HG02623 (cell line): Measurements from ENCODE around the gene BAHCC1.
"Not testable (repeated sequence)": the region's sequence is repeated elsewhere in the genome, so short reads cannot be mapped to it uniquely, and the experiment has no call there.

ENCODE experiments used
- ATAC-seq: cut with Tn5 transposase; IDR thresholded peaks from one replicate; pipeline ENCODE4 v1.9.1; 2021; ENCODE audit warnings: moderate library complexity; ENCODE audit not compliant: unreplicated experiment

The BAHCC1 gene

GRCh38 chr17:81394921-81395599, at the start of gene BAHCC1:
BAHCC1 (plus strand) TSS chr17:81395457; CDS start chr17:81399740, 4,283 bp downstream.
- ATAC-seq: no peak

DNA sequence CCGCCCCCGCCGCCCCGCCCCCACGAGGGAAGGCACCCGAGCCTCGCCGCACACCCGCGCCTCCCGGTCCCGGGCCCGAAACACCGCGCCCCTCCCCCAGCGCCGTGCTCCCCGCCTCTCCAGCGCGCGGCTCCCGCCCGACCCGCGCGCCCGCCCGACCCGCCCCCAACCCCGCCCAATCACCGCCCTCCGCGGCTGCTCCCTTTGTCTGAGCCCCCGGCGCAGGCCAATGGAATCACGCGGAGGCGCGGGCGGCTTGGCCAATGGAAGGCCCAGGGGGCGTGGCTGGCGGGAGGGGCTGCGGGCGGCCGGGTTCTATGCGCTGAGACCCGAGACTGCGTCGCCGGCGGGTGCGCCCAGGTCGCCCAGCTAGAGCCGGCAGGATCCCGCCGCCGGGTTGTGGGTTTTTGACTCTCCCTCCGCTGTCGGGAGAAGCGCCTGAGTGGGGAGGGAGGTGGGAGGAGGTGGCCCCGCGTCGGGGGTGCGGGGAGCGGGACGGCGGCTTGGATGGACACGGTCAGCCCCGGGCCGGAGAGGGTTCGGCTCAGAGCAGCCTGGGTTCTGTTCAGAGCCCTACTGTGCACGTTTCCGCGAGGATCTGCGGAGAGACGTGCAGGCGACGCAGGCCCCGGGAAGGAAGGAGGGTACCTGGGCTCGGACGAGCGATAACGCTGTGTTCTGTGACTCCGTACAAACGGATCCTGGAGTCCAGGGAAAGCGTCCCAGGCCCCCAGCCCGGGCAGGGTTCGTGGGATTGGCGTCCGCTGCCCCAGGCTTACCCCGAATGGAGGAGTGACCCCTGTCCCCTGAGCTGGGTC, 49.0 kb upstream of the BAHCC1 start:
- ATAC-seq: peak; percentile 49

- ATAC-seq: no peak
Observed at GRCh38 chr17:81346908-81347349, 48.3 kb upstream of the BAHCC1 start.

DNA sequence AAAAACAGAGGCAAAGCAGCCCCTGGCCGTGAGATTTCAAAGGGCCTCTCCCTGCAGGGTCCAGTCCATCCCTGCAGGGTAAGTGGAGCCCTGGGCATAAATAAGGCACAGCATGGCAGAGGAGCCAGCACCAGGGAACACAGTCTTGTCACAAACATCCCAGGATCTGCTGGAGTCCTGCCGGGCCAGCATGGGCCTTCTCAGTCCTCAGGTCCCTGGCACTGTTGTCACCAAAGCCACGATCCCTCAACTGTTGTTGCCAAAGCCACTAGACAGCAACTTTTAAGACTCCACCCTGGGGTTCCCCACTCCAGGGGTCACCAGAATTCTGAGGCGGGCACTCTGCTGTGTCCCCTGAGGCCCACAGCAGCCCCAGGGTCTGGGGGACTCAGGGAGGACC, 47.8 kb upstream of the BAHCC1 start:
- ATAC-seq: no peak

GRCh38 chr17:81348097-81349055, 46.9 kb upstream of the BAHCC1 start:
- ATAC-seq: no peak

DNA sequence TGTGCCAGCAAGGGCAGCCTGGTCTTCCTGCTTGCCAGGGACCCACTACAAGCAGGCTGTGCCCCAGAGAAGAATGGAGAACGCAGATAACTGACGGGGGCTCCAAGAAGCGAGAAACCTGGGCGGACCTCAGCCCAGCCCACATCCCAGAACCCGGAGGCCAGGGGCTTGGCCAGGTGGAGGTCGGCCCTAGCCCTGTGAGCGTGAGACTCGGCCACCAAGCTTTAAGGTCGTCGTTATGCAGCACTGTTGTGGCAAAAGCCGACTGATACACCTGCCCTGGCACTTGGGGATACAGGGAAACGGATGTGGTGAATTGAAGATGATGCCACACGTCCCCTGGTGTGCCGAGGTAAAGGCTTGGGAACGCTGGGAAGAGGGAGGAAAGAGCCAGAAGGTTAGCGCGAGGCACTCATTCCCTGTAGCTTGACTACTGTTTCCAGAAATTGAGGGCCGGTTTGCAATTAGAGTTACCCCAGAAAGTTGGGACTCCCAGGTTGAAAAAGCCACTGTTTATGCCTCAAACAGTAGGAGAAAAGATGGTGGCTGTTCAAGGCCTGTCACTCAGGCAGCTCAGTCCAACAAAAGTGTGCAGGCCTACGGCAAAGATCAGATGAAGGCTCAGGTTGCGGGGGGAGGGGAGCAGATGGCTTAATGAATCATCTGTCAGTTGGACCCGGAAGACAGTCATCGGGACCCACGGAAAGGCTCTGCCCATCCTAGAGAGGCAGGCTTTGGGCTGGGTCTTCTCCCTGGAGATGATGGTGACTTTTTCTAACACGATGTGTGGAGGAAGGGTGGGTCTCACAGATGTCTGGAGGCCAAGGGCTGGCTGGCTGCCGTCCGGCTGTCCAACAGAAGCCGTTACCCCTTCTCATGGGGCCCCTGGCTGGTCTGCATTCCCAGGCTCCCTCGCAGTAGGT, 45.6 kb upstream of the BAHCC1 start:
- no peak for ATAC-seq

- no peak for ATAC-seq
Observed at GRCh38 chr17:81350320-81350890, 44.9 kb upstream of the BAHCC1 start.

GRCh38 chr17:81351329-81352052, 43.8 kb upstream of the BAHCC1 start:
- not testable (repeated sequence) for ATAC-seq

DNA sequence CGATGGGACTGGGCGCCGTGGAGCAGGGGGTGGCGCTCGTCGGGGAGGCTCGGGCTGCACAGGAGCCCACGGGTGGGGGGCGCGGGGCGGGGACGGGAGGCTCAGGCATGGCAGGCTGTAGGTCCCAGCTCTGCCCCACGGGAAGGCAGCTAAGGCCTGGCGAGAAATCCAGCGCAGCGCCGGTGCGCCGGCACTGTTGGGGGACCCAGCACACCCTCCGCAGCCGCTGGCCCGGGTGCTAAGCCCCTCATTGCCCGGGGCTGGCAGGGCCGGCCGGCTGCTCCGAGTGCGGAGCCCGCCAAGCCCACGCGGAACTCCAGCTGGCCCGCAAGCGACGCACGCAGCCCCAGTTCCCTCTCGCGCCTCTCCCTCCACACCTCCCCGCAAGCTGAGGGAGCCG, 43.2 kb upstream of the BAHCC1 start:
- not testable (repeated sequence) for ATAC-seq

- ATAC-seq: no peak
Observed at GRCh38 chr17:81354252-81354953, 40.9 kb upstream of the BAHCC1 start.

DNA sequence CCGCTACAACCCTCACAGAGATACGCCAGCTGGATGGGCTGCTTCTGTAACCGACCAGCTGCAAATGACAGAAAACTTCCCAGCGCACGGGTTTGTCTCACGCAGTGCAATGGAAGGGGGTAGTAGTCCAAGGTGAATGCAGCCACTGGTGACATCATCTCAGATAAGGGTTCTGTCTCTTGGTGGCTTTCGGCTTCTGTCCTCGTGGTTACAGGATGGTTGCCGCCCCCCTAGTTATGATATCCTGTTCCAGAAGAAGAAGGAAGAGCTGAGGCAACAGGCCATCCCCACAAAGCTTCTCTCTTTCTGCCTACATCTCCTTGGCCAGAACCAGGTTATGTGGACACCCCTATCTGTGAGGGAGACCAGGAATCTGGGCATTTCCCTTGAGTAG, 40.3 kb upstream of the BAHCC1 start:
- no peak for ATAC-seq

- no peak for ATAC-seq
Observed at GRCh38 chr17:81359218-81359617, 36.0 kb upstream of the BAHCC1 start.

- not testable (repeated sequence) for ATAC-seq
Observed at GRCh38 chr17:81362001-81362400, 33.3 kb upstream of the BAHCC1 start.

DNA sequence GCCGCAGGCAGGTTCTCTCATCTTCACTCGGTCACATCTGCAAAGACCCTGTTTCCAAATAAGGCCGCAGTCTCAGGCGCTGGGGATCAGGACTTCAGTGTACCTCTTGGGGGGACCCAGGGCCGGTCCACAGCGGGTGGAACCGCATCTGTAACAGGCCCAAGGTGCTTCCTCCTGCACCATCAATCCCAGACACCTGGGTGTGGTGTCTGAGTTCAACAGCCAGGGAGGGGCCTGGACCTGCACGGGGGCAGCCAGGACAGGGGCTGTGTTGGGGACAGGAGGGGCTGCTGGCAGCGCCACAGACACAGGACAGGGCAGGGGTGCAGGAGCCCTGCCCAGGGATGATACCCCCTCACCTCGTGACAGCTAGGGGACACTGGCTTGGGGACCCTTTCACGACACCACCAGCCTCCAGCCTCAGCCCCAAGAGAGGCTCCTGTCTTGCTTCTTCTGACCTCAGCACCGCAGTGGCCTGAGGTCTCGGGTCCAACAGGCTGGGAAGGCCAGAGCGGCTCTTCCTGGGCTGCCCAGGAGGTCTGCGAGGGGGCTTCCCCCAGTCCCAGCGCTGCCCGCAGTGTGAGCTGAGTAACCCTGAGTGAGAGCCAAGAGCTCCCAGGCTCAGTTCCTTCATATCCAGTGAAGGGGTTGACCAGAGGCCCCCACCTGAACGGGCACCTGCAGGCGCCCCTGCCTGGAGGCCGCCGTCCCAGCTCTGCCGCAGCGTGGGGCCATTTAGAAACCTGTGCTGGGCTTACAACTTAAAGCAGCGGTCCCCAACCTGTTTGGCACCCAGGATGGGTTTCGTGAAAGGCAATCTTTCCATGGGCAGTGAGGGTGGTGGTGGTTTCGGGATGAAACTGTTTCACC, 30.7 kb upstream of the BAHCC1 start:
- no peak for ATAC-seq

- ATAC-seq: no peak
Observed at GRCh38 chr17:81365148-81365600, 30.1 kb upstream of the BAHCC1 start.

GRCh38 chr17:81365601-81366585, 29.4 kb upstream of the BAHCC1 start:
- no peak for ATAC-seq
